HS-27A (cell line): ENCODE results near the gene SNRNP200.

Source experiments
- DNase-seq: peaks from one replicate; pipeline ENCODE4 v3.0.0-alpha.2; 2012; ENCODE audit warnings: low read depth, missing footprints

Gene SNRNP200

GRCh38 chr2:96251721-96252292 lies 53.5 kb downstream of the SNRNP200 start:
- DNase-seq = peak; percentile 60

- no peak for DNase-seq
These were observed 55.2 kb downstream of the SNRNP200 start for GRCh38 chr2:96250188-96250587.

GRCh38 chr2:96249654-96250053 lies 55.7 kb downstream of the SNRNP200 start:
- no peak for DNase-seq

- DNase-seq = no peak
These were observed 56.7 kb downstream of the SNRNP200 start for GRCh38 chr2:96248624-96249023.

- DNase-seq = no peak
These were observed 57.5 kb downstream of the SNRNP200 start for GRCh38 chr2:96247896-96248295.

GRCh38 chr2:96247009-96247408 lies 58.3 kb downstream of the SNRNP200 start:
- no peak for DNase-seq

GRCh38 chr2:96245609-96246390 lies 59.5 kb downstream of the SNRNP200 start:
- DNase-seq = no peak

GRCh38 chr2:96243843-96244242 lies 61.5 kb downstream of the SNRNP200 start:
- no peak for DNase-seq

- no peak for DNase-seq
These were observed 63.3 kb downstream of the SNRNP200 start for GRCh38 chr2:96241900-96242611.

- no peak for DNase-seq
These were observed 64.1 kb downstream of the SNRNP200 start for GRCh38 chr2:96241227-96241626.

- no peak for DNase-seq
These were observed 64.9 kb downstream of the SNRNP200 start for GRCh38 chr2:96240341-96241038.

GRCh38 chr2:96239745-96240264 lies 65.5 kb downstream of the SNRNP200 start:
- DNase-seq = no peak

GRCh38 chr2:96239091-96239490 lies 66.3 kb downstream of the SNRNP200 start:
- DNase-seq = no peak

- no peak for DNase-seq
These were observed 67.1 kb downstream of the SNRNP200 start for GRCh38 chr2:96238266-96238665.

GRCh38 chr2:96236882-96237281 lies 68.5 kb downstream of the SNRNP200 start:
- DNase-seq = no peak

GRCh38 chr2:96233880-96234316 lies 71.4 kb downstream of the SNRNP200 start:
- no peak for DNase-seq

- DNase-seq = no peak
These were observed 71.9 kb downstream of the SNRNP200 start for GRCh38 chr2:96233436-96233835.

GRCh38 chr2:96231316-96231715 lies 74.0 kb downstream of the SNRNP200 start:
- DNase-seq = no peak

GRCh38 chr2:96225016-96225533 lies 80.3 kb downstream of the SNRNP200 start:
- DNase-seq = no peak
